ENCODE data around the gene FAM50B. TPM values are rescaled to one million over a fixed set of nuclear protein-coding genes. Genes with fewer than 3 reads are reported as not detected.

Gene FAM50B
- total RNA-seq, 6 experiments from 2014 or later = 3.6 to 11.1 (median 8.5) TPM

DNA sequence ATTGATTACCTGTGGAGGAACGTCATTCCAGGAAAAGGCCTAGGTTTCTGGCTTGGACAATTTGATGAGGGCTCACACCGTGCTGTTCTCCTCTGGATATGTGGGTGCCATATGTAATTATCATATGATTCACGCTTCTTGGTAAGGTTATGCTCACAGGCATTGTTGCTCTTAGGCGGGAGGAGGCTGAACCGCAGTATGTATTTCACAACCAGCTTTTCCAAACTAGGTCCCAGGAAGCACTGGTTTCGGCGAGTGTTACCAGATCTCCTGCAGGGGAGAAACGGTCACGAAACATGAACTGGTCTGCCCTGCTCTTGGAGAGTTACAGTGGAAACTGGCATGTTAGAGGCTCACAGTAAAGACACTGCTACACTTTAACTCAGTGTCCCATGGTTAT, 793 bp upstream of the FAM50B start:
- Histone ChIP-seq H3K4me3 (peak overlapping the region in 1 of 3 donors; percentile 54), H3K4me1 (peaks cover 0 to 33% (median 12%) of the 10 kb centered on the region in 4 donors), H3K9me3 (no peaks in the 10 kb centered on the region), H3K36me3 (no peaks in the 10 kb centered on the region), H3K27ac (peak overlapping the region; percentile 69 to 83 (median 79)), H3K27me3 (no peaks in the 10 kb centered on the region)
- 50% methylated on average over 9 of the region's 9 CpGs for WGBS (ENCODE audit: insufficient coverage, low coverage, low lambda C conversion rate, missing lambda C conversion rate)
- ATAC-seq = peak; percentile 37 to 59 (median 46)
- TF ChIP-seq, protein P1, sequence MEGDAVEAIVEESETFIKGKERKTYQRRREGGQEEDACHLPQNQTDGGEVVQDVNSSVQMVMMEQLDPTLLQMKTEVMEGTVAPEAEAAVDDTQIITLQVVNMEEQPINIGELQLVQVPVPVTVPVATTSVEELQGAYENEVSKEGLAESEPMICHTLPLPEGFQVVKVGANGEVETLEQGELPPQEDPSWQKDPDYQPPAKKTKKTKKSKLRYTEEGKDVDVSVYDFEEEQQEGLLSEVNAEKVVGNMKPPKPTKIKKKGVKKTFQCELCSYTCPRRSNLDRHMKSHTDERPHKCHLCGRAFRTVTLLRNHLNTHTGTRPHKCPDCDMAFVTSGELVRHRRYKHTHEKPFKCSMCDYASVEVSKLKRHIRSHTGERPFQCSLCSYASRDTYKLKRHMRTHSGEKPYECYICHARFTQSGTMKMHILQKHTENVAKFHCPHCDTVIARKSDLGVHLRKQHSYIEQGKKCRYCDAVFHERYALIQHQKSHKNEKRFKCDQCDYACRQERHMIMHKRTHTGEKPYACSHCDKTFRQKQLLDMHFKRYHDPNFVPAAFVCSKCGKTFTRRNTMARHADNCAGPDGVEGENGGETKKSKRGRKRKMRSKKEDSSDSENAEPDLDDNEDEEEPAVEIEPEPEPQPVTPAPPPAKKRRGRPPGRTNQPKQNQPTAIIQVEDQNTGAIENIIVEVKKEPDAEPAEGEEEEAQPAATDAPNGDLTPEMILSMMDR (IDR thresholded peaks at IDR 0.05) = no peak
- TF ChIP-seq POLR2A (IDR thresholded peaks at IDR 0.05) = no peak
- peak in 1 of 3 donors; percentile 59 for DNase-seq
- intact Hi-C loops (cut with DNase I) = no loop called here

DNA sequence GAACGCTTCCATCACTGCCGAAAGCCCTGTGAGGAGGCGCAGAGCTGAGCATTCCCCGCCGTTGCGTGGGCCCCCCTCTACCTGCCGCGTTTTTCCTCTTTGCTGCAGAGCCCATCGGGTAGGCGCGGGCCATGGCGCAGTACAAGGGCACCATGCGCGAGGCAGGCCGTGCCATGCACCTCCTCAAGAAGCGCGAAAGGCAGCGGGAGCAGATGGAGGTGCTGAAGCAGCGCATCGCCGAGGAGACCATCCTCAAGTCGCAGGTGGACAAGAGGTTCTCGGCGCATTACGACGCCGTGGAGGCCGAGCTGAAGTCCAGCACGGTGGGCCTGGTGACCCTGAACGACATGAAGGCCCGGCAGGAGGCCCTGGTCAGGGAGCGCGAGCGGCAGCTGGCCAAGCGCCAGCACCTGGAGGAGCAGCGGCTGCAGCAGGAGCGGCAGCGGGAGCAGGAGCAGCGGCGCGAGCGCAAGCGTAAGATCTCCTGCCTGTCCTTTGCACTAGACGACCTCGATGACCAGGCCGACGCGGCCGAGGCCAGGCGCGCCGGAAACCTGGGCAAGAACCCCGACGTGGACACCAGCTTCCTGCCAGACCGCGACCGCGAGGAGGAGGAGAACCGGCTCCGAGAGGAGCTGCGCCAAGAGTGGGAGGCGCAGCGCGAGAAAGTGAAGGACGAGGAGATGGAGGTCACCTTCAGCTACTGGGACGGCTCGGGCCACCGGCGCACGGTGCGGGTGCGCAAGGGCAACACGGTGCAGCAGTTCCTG, 693 bp downstream of the FAM50B start:
- peak in 3 of 4 donors; percentile 1 to 20 (median 1) for ATAC-seq
- Histone ChIP-seq H3K36me3 (no peaks in the 10 kb centered on the region), H3K9me3 (no peaks in the 10 kb centered on the region), H3K27ac (peak overlapping the region; percentile 35 to 79 (median 72)), H3K4me3 (peak overlapping the region; percentile 35 to 54 (median 40)), H3K4me1 (peaks cover 0 to 33% (median 12%) of the 10 kb centered on the region in 4 donors), H3K27me3 (no peaks in the 10 kb centered on the region)
- TF ChIP-seq, protein P1 (IDR thresholded peaks at IDR 0.05) = no peak
- TF ChIP-seq POLR2A (IDR thresholded peaks at IDR 0.05) = no peak
- intact Hi-C loops (cut with DNase I) = no loop called here
- 75% methylated on average over 19 of the region's 73 CpGs for whole genome bisulfite sequencing (ENCODE audit: insufficient coverage, low coverage, low lambda C conversion rate, missing lambda C conversion rate)
- DNase-seq = peak in 2 of 3 donors; percentile 44 to 67

DNA sequence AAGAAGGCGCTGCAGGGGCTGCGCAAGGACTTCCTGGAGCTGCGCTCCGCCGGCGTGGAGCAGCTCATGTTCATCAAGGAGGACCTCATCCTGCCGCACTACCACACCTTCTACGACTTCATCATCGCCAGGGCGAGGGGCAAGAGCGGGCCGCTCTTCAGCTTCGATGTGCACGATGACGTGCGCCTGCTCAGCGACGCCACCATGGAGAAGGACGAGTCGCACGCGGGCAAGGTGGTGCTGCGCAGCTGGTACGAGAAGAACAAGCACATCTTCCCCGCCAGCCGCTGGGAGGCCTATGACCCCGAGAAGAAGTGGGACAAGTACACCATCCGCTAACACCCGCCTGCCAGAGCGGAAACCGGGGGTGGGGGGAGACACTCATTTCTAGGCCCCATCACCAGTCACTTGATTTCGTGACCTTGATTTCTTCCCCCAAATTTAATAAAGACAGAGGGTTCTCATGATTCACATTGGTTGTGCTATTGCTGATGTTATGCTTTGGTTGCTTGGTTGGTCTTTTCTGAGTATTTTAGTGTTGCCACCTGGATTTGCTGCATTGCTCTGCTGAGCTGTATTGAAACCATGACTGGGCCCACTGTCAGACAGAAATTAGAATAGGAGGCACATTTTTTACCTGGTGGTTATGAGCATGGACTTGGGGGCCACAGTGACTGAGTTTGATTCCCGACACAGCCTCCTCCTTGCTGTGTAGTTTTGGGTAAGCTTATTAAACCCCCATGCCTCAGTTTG, 1.5 kb downstream of the FAM50B start:
- DNase-seq = no peak
- peak overlapping the region in 2 of 3 donors; percentile 40 to 54 for H3K4me3 ChIP-seq
- H3K27ac ChIP-seq = peak overlapping the region in 1 of 3 donors; percentile 79
- 100% methylated on average over 3 of the region's 33 CpGs for WGBS (ENCODE audit: insufficient coverage, low coverage, low lambda C conversion rate, missing lambda C conversion rate)
- intact Hi-C loops (cut with DNase I) = no loop called here
- H3K36me3 ChIP-seq = no peaks in the 10 kb centered on the region
- H3K27me3 ChIP-seq = no peaks in the 10 kb centered on the region
- H3K9me3 ChIP-seq = no peaks in the 10 kb centered on the region
- peaks cover 0 to 33% (median 12%) of the 10 kb centered on the region in 4 donors for H3K4me1 ChIP-seq
- TF ChIP-seq, protein P1 (IDR thresholded peaks at IDR 0.05) = no peak
- TF ChIP-seq POLR2A (IDR thresholded peaks at IDR 0.05) = no peak
- ATAC-seq = no peak

DNA sequence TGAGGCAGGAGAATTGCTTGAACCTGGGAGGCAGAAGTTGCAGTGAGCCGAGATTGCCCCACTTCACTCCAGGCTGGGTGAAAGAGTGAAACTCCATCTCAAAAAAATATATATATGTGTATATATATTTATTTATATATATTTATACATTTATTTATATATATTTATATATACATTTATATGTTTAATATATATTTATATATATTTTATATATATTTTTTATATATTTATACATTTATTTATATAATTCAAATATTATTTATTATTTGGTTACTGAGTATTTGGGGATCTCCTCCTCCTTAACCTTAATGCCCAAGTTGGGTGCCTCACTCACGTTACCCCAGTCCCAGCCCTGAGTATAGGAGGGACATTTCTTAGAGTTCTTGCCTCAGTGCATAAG, 2.7 kb downstream of the FAM50B start:
- DNase-seq (no peak), ATAC-seq (no peak)
- no peaks in the 10 kb centered on the region for H3K9me3 ChIP-seq
- TF ChIP-seq, protein P1 (IDR thresholded peaks at IDR 0.05) = no peak
- no peak for TF ChIP-seq POLR2A (IDR thresholded peaks at IDR 0.05)
- H3K4me3 ChIP-seq = no peak overlapping the region
- H3K4me1 ChIP-seq = peaks cover 0 to 34% (median 10%) of the 10 kb centered on the region in 4 donors
- intact Hi-C loops (cut with DNase I) = no loop called here
- H3K27me3 ChIP-seq = no peaks in the 10 kb centered on the region
- H3K36me3 ChIP-seq = no peaks in the 10 kb centered on the region
- 59% methylated on average over 2 of the region's 2 CpGs for WGBS (ENCODE audit: insufficient coverage, low coverage, low lambda C conversion rate, missing lambda C conversion rate)
- H3K27ac ChIP-seq = no peak overlapping the region

Data from right lobe of liver (tissue), 6 donors.